GM18951 (cell line): Measurements from ENCODE around the gene ZNF670.
A peak's percentile ranks its signal among the peaks of the same experiment; 100 is the strongest.
"Not testable (repeated sequence)": the region's sequence is repeated elsewhere in the genome, so short reads cannot be mapped to it uniquely, and the experiment has no call there.

Source experiments
- POLR2A ChIP-seq: IDR thresholded peaks from 4 replicates; pipeline ENCODE4 v1.6.1; 2011; ENCODE audit warnings: mild to moderate bottlenecking; ENCODE audit not compliant: insufficient read length, insufficient read depth; ENCODE audit errors: extremely low read depth
- in situ Hi-C: fragments of 300-500 bp; cut with MboI; formaldehyde crosslinking; loops from one replicate; pipeline ENCODE4 v1.12.0; 2022; ENCODE audit warnings: low sequenced_read_pairs, mixed read lengths, inconsistent platforms; ENCODE audit not compliant: unreplicated experiment

The ZNF670 gene

DNA sequence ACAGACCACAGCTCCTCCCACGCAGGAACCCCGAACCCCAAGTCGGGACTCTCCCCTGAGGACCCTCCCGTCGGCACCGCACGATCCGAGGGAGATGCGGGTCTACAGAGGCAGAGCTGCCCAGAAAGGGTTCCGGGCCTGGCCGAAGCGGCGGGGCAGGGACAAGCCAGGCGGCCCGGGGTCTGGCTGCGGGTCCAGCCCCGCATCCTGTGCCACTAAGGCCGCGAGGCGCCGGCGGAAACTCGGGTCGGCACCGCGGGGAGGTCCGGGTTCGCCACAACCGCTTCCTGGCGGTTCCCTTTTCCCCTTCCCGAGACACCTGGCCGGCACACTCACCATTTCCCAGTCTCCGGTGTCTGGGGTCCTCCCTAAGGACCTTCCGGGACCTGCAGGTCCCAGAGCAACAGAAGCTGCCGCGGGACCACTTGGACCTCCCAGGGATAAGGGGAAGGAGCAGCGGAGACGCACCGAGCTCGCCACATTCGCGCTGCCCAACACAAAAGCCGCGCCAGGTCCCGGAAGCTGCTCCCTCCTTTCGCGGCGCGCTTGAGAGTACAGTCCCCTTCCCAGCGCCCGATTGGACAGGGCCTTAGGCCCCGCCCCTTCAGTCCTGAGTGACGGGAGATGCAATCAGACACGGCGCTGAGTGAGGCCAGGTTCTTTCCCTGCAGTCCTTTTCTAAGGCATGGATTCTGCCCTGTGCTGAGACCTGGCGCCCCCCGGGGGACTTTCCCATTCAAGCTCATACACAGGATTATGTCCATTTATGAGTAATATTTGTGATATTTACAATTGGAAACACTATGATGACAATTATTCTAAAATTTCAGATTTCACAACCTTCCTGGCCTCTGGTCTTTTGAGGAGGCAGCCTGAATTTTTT is at the start of gene ZNF670:
TSS of gene ZNF670 (minus strand) at position 554 of the 883 bp plus-strand sequence. CDS start at position 339, 215 bp downstream.
- in situ Hi-C loops, result no loop called here
- TF ChIP-seq POLR2A, result peak; percentile 78

DNA sequence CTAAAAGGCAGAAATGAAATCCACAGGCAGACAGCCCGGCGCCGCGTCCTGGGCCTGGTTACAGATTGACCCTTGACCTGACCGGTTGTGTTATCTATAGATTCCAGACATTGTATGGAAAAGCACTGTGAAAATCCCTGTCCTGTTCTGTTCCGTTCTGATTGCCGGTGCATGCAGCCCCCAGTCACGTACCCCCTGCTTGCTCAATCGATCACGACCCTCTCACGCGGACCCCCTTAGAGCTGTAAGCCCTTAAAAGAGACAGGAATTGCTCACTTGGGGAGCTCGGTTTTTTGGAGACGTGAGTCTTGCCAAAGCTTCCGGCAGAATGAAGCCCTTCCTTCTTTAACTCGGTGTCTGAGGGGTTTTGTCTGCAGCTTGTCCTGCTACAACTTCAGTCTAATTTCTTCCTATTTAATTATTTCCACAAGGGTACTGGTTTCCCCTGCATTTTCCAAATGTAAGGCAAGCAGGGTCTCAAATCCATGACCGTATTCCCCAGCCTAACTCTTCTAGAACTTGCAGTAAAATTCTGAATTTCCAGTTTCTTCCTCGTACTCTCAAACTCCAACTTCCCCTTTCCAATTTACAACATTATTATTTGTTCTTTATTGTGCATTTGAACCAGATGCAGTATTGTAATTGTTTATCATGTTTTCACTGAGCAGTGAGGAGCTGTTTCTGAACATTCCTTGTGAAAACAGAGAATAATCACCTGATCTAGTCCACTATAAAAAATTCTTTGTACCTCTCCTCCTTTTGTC is 49.1 kb upstream of the ZNF670 start:
- in situ Hi-C loops, result not testable (repeated sequence)

DNA sequence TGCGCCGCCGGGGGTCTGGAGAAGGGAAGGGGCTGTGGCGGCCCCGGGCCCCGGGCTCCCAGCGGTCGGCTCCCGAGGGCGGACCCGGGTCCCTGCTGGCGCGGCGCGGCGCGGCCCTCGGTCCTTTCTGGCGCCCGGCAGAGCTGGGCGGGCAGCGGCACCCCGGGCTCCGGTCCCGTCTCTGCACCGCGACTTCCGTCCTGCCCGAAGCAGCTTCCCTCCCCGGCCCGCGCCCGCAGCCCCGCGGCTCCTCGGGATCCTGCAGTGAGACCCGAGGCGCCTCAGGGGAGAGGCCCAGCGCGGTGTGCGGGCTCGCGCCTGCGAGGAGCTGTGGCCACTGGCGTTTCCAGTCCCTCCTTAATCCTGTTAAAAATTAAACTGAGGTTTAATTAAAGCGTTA is 48.0 kb upstream of the ZNF670 start:
- in situ Hi-C loops, result not testable (repeated sequence)

DNA sequence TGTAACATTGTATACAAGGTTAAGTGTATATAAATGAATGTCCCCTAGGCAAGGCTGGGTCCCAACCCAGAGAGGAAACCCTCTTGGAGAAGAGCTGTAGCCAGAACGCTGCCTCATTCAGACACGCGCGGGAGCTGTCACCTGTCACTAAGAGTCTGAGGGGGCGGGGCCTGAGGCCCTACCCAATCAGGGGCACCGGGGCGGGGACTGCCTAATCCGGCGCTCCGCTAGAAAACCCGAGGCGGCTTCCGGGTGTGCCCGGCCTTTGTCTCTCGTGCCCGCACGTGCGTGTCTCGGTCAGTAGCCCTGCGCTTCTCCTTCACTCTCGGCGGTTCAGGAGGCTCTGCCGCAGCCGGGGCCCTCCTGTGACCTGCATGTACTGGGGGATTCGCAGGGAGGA is 47.6 kb upstream of the ZNF670 start:
- in situ Hi-C loops, result not testable (repeated sequence)

DNA sequence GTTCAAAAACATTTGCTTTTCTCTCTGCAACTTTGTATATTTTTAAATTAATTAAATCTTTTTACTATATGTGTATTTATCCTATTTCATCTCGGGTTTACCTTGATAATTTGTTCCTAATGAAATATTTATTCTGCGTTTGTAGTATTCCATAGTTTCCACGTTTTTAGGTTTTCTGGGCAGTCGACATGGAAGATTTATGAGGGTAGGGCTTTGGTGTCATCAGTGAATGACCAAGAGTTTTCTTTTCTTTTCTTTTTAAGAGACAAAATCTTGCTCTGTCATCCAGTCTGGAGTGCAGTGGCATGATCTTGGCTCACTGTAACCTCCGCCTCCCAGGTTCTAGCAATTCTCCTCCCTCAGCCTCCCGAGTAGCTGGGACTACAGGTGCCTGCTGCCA is 42.8 kb upstream of the ZNF670 start:
- in situ Hi-C loops, result no loop called here
- no peak for TF ChIP-seq POLR2A

DNA sequence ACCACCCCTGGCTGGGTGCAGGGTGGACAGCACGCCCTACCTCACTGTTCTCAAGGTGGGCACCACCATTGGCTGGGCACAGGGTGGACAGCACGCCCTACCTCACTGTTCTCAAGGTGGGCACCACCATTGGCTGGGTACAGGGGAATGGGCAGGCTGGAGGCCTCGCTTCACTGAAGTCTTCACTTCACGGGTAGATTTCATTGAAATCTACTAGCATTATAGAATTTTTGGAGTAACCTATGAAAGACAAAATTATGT is 41.7 kb upstream of the ZNF670 start:
- in situ Hi-C loops, result not testable (repeated sequence)

DNA sequence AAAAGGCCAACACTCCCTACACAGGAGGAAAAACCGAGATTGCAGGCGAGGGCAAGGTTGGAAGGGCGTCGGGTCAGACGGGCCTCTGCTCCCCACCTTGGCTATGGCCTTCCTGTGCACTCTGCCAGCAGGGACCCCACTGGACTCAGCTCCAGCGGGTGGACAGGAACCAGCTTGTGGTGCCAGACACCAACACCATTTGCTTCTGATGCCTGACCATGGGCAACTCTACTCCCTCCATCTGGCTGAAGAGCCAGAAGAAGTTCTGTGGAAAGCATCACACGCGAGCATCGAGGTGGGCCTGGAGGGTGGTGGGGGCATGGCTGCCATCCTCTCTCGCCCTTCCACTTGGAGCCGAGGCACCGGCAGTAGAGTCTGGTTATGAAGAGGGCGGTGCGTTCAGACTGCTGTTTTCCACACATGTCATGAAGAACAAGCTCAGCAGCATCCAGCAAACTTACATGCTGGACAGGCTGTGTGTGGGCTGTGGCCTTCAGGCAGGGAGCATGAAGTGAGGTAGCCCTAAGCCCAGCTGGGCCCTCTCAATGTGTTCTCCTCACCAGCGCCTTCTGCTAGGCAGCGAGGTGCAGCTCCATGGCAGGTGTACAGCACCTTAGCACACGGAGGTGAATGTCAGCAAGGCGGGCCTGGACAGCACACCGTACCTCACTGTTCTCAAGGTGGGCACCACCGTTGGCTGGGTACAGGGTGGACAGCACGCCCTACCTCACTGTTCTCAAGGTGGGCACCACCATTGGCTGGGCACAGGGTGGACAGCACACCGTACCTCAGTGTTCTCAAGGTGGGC is 41.2 kb upstream of the ZNF670 start:
- in situ Hi-C loops, result no loop called here
- no peak for TF ChIP-seq POLR2A

DNA sequence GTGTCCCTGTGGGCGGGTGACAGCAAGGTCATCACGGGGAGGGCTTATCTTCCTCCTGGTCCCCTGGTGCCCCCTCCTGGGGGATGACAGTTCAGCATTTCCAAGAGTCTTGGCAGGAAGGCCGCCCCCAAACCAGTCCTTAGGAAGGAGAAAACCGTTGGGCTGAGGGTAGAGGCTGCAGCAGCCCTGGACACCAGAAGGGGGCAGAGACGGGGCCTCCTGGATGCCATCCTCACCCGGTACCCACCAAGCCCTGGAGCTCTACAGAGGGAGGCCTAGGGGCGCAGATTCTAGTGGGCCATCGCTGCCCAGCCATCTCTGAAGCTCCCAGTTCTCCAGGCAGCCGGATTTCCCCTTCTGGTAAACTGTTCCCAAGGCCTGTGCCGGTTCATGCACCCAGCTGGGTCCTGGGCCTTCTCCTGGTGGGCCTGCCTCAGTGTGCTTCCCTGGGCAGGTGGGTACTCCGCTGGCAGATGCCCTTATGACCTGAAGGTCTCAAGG is 40.4 kb upstream of the ZNF670 start:
- in situ Hi-C loops, result no loop called here
- no peak for TF ChIP-seq POLR2A

DNA sequence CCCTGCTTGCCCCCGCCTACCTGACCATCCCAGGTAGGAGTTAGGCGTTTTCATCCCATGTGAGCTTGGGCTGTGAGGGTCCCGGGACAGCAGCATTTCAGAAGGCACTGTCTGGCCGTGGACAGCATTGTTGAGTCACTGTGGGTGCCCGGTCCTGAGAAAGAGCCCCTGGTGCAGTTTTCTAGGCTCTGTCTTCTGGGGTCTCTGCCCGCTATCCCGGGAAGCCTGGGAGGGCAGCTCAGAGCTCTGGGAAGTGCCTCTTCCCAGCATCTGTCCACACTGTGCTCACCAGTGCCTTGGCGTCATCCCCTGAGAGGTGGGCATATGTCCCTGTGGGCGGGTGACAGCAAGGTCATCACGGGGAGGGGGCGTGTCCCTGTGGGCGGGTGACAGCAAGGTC is 36.9 kb upstream of the ZNF670 start:
- TF ChIP-seq POLR2A, result no peak
- in situ Hi-C loops, result no loop called here

DNA sequence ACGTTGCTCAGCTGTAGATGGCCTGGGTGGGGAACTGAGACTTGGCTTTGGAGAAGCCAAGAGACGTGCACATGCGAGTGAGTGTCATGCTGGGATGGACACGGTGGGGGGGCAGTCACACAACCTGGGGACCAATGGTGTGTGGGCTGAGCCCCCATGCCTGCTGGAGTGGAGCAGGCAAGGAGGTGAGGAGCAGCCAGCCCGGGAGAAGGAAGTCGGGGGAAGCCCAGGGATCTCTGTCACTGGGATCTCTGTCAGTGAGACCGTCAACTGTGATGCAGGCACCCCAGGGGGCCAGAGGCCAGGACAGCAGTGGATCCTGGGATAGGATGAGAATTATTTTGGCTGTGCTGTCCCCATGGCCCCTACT is 36.5 kb upstream of the ZNF670 start:
- no peak for TF ChIP-seq POLR2A
- in situ Hi-C loops, result no loop called here

DNA sequence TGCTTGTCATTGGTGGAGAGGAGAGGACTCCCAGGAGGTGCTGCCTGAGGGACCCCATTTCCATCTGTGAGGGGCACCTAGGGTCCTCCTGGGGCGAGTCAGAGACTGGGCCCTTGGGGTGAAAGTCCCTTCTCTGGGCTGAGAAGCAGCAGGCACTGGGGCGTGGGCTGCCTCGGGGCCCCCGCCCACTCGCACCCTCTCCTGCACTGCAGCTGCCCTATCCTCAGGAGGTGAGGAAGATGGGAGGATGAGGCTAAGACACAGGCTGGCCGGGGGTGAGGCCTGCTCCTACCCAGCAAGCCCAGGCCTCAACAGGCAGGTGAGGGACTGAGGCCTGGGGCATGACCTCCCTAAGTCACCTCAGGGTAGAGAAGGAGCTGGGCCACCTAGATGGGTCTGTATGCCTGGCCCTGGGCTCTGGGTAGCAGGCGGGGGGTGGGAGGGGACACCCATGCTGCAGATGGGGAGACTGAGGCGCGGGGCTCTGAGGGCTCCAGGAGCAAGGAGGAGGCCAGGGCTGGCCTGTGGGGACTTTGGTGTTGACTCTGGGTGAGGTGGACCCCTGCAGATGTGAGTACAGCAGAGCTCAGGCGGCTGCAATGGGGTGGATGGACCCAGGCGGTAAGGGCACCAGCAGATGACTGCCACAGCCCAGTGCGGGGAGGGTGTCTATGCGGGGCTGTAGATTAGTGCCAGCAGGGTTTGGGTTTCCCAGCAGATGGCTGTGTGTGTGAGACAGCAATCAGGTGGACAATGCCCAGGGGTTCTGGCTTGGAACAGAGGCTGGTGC is 35.9 kb upstream of the ZNF670 start:
- TF ChIP-seq POLR2A, result no peak
- in situ Hi-C loops, result no loop called here

DNA sequence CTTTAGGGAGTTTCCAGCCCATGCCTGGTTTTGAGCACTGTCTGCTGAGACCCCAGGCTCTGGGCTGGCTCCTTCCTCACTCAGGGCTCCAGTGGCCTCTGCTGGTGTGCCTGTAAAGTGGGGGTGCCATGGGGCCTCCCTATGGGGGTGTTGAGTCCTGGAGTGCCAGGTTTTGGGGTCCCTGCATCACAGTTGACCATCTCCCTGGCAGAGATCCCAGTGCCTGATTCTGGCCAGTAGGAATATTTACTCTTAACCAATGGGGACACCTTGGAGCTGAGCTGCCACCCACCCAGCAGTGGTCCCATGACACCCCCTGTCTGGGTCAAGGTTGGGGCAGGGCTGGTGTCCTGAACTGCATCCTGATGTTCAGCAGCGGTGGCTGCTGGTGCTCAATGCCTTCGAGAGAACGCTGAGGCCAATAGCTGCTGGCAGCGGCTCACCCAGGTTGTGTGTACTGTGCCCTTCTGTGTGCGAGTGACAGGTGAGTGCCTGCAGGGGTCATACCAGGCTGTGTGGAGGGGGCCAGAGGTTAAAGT is 35.2 kb upstream of the ZNF670 start:
- in situ Hi-C loops, result no loop called here
- no peak for TF ChIP-seq POLR2A

DNA sequence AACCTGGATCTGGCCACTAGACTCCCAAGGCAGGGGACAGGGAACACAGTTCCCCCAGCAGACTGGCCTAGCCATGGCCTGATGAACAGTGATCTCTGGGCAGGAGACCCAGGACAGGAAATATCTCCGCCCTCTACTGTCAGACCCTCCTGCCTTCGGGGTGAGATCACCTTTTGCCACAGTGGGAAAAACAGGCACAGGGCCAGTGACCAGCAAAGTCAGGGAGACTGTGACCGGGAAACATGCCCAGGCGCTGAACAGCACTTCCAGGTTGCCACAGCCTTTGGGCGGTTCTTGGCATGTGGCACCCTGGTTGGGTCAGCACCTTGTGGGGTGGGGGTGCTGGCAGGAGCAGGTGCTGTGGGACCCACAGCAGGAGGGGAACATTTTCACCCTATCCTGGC is 34.5 kb upstream of the ZNF670 start:
- in situ Hi-C loops, result no loop called here
- TF ChIP-seq POLR2A, result no peak

DNA sequence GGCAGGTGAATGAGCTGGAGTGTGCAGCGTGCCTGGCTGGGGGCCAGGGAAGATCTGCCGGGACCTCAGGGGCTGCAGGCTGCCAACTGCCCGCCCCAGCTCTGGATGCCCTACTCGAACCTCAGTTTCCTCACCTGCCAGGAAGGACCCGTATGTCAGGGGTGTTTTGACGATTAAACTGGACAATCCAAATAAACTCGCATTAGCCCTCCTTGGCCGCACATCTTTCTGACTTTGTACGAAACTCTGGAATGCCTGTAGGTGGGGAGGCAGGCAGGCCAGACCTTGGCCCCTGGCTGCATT is 33.8 kb upstream of the ZNF670 start:
- in situ Hi-C loops, result no loop called here
- no peak for TF ChIP-seq POLR2A
